Mononuclear cell (primary cell): ENCODE results near the gene FAM25G. TPM values are rescaled to one million over a fixed set of nuclear protein-coding genes. Genes with fewer than 3 reads are reported as not detected.

Experiments used
- H3K27me3 ChIP-seq: 2 replicates; pipeline ENCODE4 v1.6.0; 2011; ENCODE audit warnings: low read length, control low read depth; ENCODE audit not compliant: insufficient read depth
- H3K4me1 ChIP-seq: 2 replicates; pipeline ENCODE4 v1.5.1; 2011; ENCODE audit warnings: mild to moderate bottlenecking, low read length, control low read depth; ENCODE audit not compliant: insufficient read depth
- H3K4me3 ChIP-seq: 2 replicates; pipeline ENCODE4 v1.5.1; 2011; ENCODE audit warnings: mild to moderate bottlenecking, low read length, moderate library complexity
- H3K9me3 ChIP-seq: 2 replicates; pipeline ENCODE4 v1.5.1; 2011; ENCODE audit warnings: low read depth, mild to moderate bottlenecking, control low read depth, low read length
- total RNA-seq: library from RNA; depleted of rRNA; stranded (reverse); fragments of >200 nt; gene quantifications from one replicate; pipeline ENCODE4 v1.2.3, GENCODE V29; 2012

FAM25G gene
- total RNA-seq, 1 donor, result not detected

DNA sequence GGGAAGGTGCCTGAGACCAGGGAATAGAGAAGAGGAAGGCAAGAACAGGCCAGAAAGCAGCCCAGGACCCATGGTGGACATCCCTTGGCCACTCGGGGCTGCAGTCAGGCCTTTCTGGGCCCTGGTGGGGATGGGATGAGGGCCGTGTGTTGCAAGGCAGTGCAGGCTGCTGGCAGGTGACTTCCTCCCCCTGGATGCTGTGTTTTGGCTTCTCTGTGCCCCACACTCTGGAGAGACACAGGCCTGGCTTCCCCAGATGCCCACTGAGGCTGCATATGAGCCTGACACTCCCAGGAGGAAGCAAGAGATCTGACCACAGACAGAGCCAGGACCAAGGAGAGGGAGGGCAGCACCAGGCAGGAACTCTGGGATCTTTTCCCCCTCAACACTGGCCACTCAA, 47.5 kb downstream of the FAM25G start:
- Histone ChIP-seq H3K9me3 (no peaks in the 10 kb centered on the region), H3K4me3 (no peak overlapping the region), H3K4me1 (no peaks in the 10 kb centered on the region), H3K27me3 (no peaks in the 10 kb centered on the region)

DNA sequence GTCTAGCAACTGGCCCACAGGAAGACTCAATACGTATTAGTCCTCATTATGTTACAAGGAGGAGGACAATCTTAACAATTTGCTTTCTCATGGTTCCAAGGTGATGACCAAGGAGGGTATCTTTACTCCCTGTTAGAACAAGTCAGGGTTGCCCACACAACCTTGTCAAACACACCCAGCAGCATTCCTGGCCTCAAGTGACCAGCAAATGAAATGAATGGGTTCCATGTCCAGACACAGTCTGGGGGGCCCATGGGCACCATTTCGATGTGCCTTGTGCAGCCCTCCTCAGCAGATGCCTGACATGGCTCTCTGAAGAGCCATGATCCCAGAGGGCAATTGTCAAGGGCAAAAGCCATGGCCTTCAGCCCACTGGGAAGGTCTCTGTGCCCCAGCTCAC, 48.4 kb downstream of the FAM25G start:
- H3K27me3 ChIP-seq, result no peaks in the 10 kb centered on the region
- no peaks in the 10 kb centered on the region for H3K4me1 ChIP-seq
- no peaks in the 10 kb centered on the region for H3K9me3 ChIP-seq
- no peak overlapping the region for H3K4me3 ChIP-seq

DNA sequence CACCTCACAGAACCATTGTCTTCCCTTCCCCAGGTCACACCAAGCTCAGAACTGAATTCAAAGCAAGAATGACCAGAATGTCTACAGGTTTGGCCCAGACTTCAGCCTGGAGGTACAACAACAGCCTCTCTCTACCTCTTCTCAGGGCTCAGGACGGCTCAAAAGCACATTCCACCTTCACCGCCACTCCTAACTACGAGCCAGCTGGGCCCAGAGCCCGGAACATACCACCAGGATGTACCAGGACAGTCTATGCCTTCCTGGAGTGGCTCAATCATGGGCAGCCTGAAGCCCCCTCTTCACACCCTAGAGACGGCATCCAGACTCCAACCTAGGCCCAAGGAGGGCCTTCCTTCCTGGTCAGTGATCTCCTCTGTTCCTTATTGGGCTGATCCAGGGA, 49.1 kb downstream of the FAM25G start:
- Histone ChIP-seq H3K4me3 (no peak overlapping the region), H3K9me3 (no peaks in the 10 kb centered on the region), H3K4me1 (no peaks in the 10 kb centered on the region), H3K27me3 (no peaks in the 10 kb centered on the region)

DNA sequence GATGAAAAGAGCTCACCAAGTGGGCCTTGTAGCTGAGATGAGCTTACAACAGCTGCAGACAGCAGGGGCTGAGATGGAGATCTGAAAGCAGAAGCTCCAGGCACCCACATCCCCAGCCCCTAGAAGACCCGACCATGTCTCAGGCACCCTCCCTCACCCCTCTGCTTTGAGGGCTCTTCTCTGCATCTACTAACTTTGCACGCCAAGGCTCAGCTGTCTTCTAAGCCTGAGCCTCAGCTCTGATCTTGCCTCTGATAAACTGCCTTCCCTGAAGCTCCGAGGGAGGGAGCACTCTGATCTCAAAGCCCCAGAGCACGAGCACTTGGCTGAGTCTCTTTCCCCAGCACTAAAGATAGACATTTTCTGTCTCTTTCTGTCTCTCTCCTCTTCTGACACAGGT, 49.6 kb downstream of the FAM25G start:
- H3K27me3 ChIP-seq, result no peaks in the 10 kb centered on the region
- H3K4me3 ChIP-seq, result no peak overlapping the region
- H3K4me1 ChIP-seq, result no peaks in the 10 kb centered on the region
- H3K9me3 ChIP-seq, result no peaks in the 10 kb centered on the region

DNA sequence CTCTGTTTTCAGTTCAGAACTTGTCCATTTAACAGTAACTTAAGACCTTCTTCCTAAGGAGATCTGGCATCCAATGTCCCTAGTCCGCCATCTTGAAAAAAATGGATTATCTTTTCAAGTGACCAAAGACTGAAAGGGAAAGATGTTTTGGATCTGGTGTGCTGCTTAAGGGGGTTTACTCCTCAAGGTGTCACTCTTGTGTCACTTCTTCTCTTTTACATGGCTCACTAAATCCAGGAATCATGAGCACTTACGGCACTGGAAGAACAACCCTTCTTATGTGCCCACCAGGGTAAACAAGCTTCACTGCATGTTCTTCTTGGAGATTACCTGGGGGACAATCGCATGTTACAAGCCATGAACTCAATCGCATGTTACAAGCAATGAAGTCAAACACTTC, 51.3 kb downstream of the FAM25G start:
- no peak overlapping the region for H3K4me3 ChIP-seq
- no peaks in the 10 kb centered on the region for H3K27me3 ChIP-seq
- no peaks in the 10 kb centered on the region for H3K9me3 ChIP-seq
- no peaks in the 10 kb centered on the region for H3K4me1 ChIP-seq

DNA sequence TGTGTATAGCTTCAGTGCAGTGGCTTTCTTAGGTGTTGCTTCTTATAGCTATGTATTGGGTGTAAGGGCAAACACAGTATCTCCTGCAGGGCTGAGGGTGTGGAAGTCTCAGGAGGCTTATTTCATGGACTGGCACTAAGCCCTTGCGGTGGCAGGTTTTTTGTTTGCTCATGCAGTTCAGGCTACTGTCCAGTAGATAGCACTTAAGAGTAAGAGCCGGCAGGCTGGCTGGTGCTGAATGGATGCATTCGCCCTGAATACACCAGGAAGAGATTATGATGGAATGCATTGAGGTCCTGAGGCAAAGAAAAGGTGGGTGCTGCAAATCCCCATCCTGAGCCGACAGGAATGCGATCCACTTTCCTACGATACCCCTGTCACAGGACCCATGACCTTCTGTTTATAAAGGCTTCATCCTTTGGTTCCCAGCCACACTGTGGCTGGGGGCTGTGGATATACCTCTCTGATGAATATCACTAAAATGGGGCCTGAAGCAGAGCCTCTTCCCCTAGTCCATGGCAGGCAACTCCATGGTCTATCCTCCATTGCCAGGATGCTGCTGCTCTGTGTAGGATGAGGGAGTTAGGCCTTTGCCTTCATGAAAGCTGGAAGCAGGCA, 52.5 kb downstream of the FAM25G start:
- H3K27me3 ChIP-seq, result no peaks in the 10 kb centered on the region
- no peaks in the 10 kb centered on the region for H3K9me3 ChIP-seq
- H3K4me1 ChIP-seq, result no peaks in the 10 kb centered on the region
- H3K4me3 ChIP-seq, result no peak overlapping the region

Other genes starting within 250 kb of the FAM25G start
- not detected for gene GDF10, start 191.5 kb downstream of the FAM25G start, total RNA-seq
- not detected for gene GDF2, start 169.2 kb downstream of the FAM25G start, total RNA-seq
- not detected for gene RBP3, start 143.3 kb downstream of the FAM25G start, total RNA-seq
- not detected for gene ZNF488, start 107.4 kb downstream of the FAM25G start, total RNA-seq
- 0.31 TPM for gene ANXA8, start 7.6 kb downstream of the FAM25G start, total RNA-seq
- gene AGAP9, start 31.9 kb upstream of the FAM25G start, total RNA-seq, result 10.6 TPM